PC-3 (cell line): ENCODE data around the gene SF3B2. TPM values are rescaled to one million over a fixed set of nuclear protein-coding genes. Genes with fewer than 3 reads are reported as not detected.

Experiments used
- ATAC-seq: fragments of 200-7000 bp; cut with Tn5 transposase; 2 replicates; pipeline ENCODE4 v1.9.1; 2020; ENCODE audit warnings: mild to moderate bottlenecking, moderate library complexity
- BruUV-seq: library from RNA; stranded (reverse); fragments of 400-500 nt; replicated peaks from 2 replicates; lab custom pipeline; 2021; lab: Mats Ljungman, UMichigan
- CTCF ChIA-PET: fragments of 300-600 bp; sonication (Branson Sonifier 250); formaldehyde crosslinking; loops from one replicate; lab custom pipeline; 2022; ENCODE audit warnings: antibody characterized with exemption; lab: Charles Lee
- POLR2A ChIA-PET: fragments of 300-600 bp; sonication (Branson Sonifier 250); formaldehyde crosslinking; loops from one replicate; lab custom pipeline; 2022; ENCODE audit warnings: antibody characterized with exemption; ENCODE audit not compliant: unreplicated experiment; lab: Charles Lee
- DNase-seq: peaks from one replicate; pipeline ENCODE4 v3.0.0-alpha.2; 2015
- H2AFZ ChIP-seq: fragments of 300-600 bp; sonication (generic); 2 replicates; pipeline ENCODE4 v1.6.0; 2016; ENCODE audit warnings: antibody characterized with exemption, low read length
- H3F3A ChIP-seq: fragments of 300-600 bp; sonication (generic); one replicate; pipeline ENCODE4 v1.6.0; 2017; ENCODE audit warnings: antibody characterized with exemption, low read length, control low read depth, mild to moderate bottlenecking; ENCODE audit not compliant: unreplicated experiment
- H3K27ac ChIP-seq: fragments of 300-600 bp; sonication (generic); 2 replicates; pipeline ENCODE4 v1.5.1; 2016; ENCODE audit warnings: mild to moderate bottlenecking, low read length
- H3K27me3 ChIP-seq: fragments of 300-600 bp; sonication (generic); 2 replicates; pipeline ENCODE4 v1.6.1; 2016; ENCODE audit warnings: low read length, mixed read lengths
- H3K36me3 ChIP-seq: fragments of 300-600 bp; sonication (generic); 2 replicates; pipeline ENCODE4 v1.6.1; 2016; ENCODE audit warnings: low read depth, mixed run types, low read length, mixed read lengths
- H3K4me1 ChIP-seq: fragments of 300-600 bp; sonication (generic); 2 replicates; pipeline ENCODE4 v1.5.1; 2016; ENCODE audit warnings: low read length; ENCODE audit not compliant: insufficient read depth
- H3K4me2 ChIP-seq: fragments of 300-600 bp; sonication (generic); 2 replicates; pipeline ENCODE4 v1.6.0; 2016; ENCODE audit warnings: low read length
- H3K4me3 ChIP-seq: fragments of 300-600 bp; sonication (generic); 2 replicates; pipeline ENCODE4 v1.5.1; 2016; ENCODE audit warnings: mild to moderate bottlenecking, low read length, mixed read lengths
- H3K79me2 ChIP-seq: fragments of 300-600 bp; sonication (generic); 2 replicates; pipeline ENCODE4 v1.6.1; 2017; ENCODE audit warnings: low read length, mixed read lengths
- H3K9ac ChIP-seq: fragments of 300-600 bp; sonication (generic); 2 replicates; pipeline ENCODE4 v1.6.0; 2016; ENCODE audit warnings: mild to moderate bottlenecking, low read length
- H3K9me2 ChIP-seq: fragments of 300-600 bp; sonication (generic); replicated peaks from 2 replicates; pipeline ENCODE4 v1.6.1; 2016; ENCODE audit warnings: mixed run types, low read length, mixed read lengths
- H3K9me3 ChIP-seq: fragments of 300-600 bp; sonication (generic); 2 replicates; pipeline ENCODE4 v1.6.1; 2016; ENCODE audit warnings: low read length, mixed read lengths
- H4K20me1 ChIP-seq: fragments of 300-600 bp; sonication (generic); 2 replicates; pipeline ENCODE4 v1.6.1; 2016; ENCODE audit warnings: low read length, mixed read lengths
- CTCF ChIP-seq: fragments of 300-600 bp; sonication (generic); conservative IDR thresholded peaks from 2 replicates; pipeline ENCODE4 v1.5.1; 2017; ENCODE audit warnings: antibody characterized with exemption, low read depth, mild to moderate bottlenecking, low read length
- EZH2 ChIP-seq: fragments of 300-600 bp; sonication (generic); IDR thresholded peaks from one replicate; pipeline ENCODE4 v1.6.1; 2017; ENCODE audit warnings: antibody characterized with exemption, mild to moderate bottlenecking, low read length; ENCODE audit not compliant: unreplicated experiment
- EZH2phosphoT487 ChIP-seq: fragments of 300-600 bp; sonication (generic); IDR thresholded peaks from 2 replicates; pipeline ENCODE4 v1.6.1; 2018; ENCODE audit warnings: mild to moderate bottlenecking, antibody characterized with exemption, low read length, borderline replicate concordance
- intact Hi-C: fragments of 100-400 bp; cut with micrococcal nuclease; formaldehyde crosslinking; loops from 2 replicates; pipeline ENCODE4 v1.9.0; 2023
- total RNA-seq: library from RNA; depleted of rRNA; stranded (reverse); fragments of >200 nt; gene quantifications from 2 replicates; pipeline ENCODE4 v1.2.3, GENCODE V29; 2014

SF3B2 gene
- total RNA-seq, 1 experiment from 2014 or later = 241 TPM

GRCh38 chr11:66062408-66062807, 10.2 kb downstream of the SF3B2 start:
- H3K27me3 ChIP-seq = no peaks in the 10 kb centered on the region
- no peaks in the 10 kb centered on the region for H3K9me2 ChIP-seq
- peaks cover 9% of the 10 kb centered on the region; the same call in 1 of the 2 replicates for H3K79me2 ChIP-seq
- H3K9ac ChIP-seq = no peak overlapping the region
- no peak overlapping the region for H3K4me3 ChIP-seq
- H3K4me1 ChIP-seq = no peaks in the 10 kb centered on the region
- no peaks in the 10 kb centered on the region for H4K20me1 ChIP-seq
- ATAC-seq = no peak
- POLR2A ChIA-PET = no interaction called here
- no peak overlapping the region for H3K27ac ChIP-seq
- intact Hi-C loops = no loop called here
- no peak overlapping the region for H3K4me2 ChIP-seq
- BruUV-seq = no TSS peak
- CTCF ChIA-PET = interaction anchor here (0.6 kb wide), 1 partner anchor 255 kb away, joined by 11 read pairs; no protein-coding TSS in a partner anchor
- no peak for DNase-seq
- no peak for TF ChIP-seq EZH2phosphoT487
- no peak for TF ChIP-seq EZH2
- no peak for TF ChIP-seq CTCF
- no peaks in the 10 kb centered on the region for H3K9me3 ChIP-seq
- H2AFZ ChIP-seq = no peak overlapping the region
- peaks cover 91% of the 10 kb centered on the region for H3K36me3 ChIP-seq
- no peaks in the 10 kb centered on the region for H3F3A ChIP-seq

- H3K4me2 ChIP-seq = no peak overlapping the region
- ATAC-seq = no peak
- no peak overlapping the region for H2AFZ ChIP-seq
- no peak overlapping the region for H3K4me3 ChIP-seq
- 0 out of 2 replicates have a peak, but pooled peaks cover under 1% of the 10 kb centered on the region for H3K4me1 ChIP-seq
- CTCF ChIA-PET = no interaction called here
- no peaks in the 10 kb centered on the region for H3K27me3 ChIP-seq
- H4K20me1 ChIP-seq = no peaks in the 10 kb centered on the region
- no peaks in the 10 kb centered on the region for H3K9me2 ChIP-seq
- H3K27ac ChIP-seq = no peak overlapping the region
- peaks cover 94% of the 10 kb centered on the region for H3K36me3 ChIP-seq
- DNase-seq = no peak
- TF ChIP-seq CTCF (no peak), EZH2 (no peak), EZH2phosphoT487 (no peak)
- peaks cover 6% of the 10 kb centered on the region for H3F3A ChIP-seq
- H3K9me3 ChIP-seq = no peaks in the 10 kb centered on the region
- peaks cover 9% of the 10 kb centered on the region; the same call in 1 of the 2 replicates for H3K79me2 ChIP-seq
- H3K9ac ChIP-seq = no peak overlapping the region
- intact Hi-C loops = no loop called here
- POLR2A ChIA-PET = no interaction called here
- no TSS peak for BruUV-seq
Measured at GRCh38 chr11:66063900-66064299, 11.7 kb downstream of the SF3B2 start.

GRCh38 chr11:66064571-66064970, 12.4 kb downstream of the SF3B2 start:
- Histone ChIP-seq H3K9ac (no peak overlapping the region), H2AFZ (no peak overlapping the region), H3K27me3 (no peaks in the 10 kb centered on the region), H3K36me3 (peaks cover 92% of the 10 kb centered on the region), H3K4me1 (peaks cover 7% of the 10 kb centered on the region), H3K9me2 (no peaks in the 10 kb centered on the region), H3K9me3 (no peaks in the 10 kb centered on the region), H4K20me1 (no peaks in the 10 kb centered on the region), H3F3A (peaks cover 11% of the 10 kb centered on the region), H3K27ac (no peak overlapping the region), H3K4me2 (no peak overlapping the region), H3K4me3 (no peak overlapping the region), H3K79me2 (peaks cover 9% of the 10 kb centered on the region; the same call in 1 of the 2 replicates)
- BruUV-seq = no TSS peak
- TF ChIP-seq EZH2phosphoT487 (no peak), EZH2 (no peak), CTCF (no peak)
- intact Hi-C loops = no loop called here
- POLR2A ChIA-PET = no interaction called here
- no peak for ATAC-seq
- DNase-seq = no peak
- CTCF ChIA-PET = no interaction called here
